SK-N-SH treated with all-trans-retinoic acid at 6 μM for 48 hours (cell line): ENCODE measurements around the gene PLD1.
"Not testable (repeated sequence)": the region's sequence is repeated elsewhere in the genome, so short reads cannot be mapped to it uniquely, and the experiment has no call there.

ENCODE experiments used
- ATAC-seq: fragments of 200-7000 bp; cut with Tn5 transposase; 3 replicates; pipeline ENCODE4 v1.9.1; 2020; ENCODE audit warnings: mild to moderate bottlenecking, moderate library complexity
- CSDC2 ChIP-seq: fragments of 250-450 bp; sonication (Bioruptor Pico); IDR thresholded peaks from 2 replicates; pipeline ENCODE4 v1.5.0; 2020; ENCODE audit warnings: mild to moderate bottlenecking, moderate library complexity
- ESRRG ChIP-seq: fragments of 250-450 bp; sonication (Bioruptor Pico); IDR thresholded peaks from 2 replicates; pipeline ENCODE4 v1.6.1; 2021; ENCODE audit warnings: mild to moderate bottlenecking
- ISL1 ChIP-seq: fragments of 250-450 bp; sonication (Bioruptor Pico); IDR thresholded peaks from 2 replicates; pipeline ENCODE4 v2.1.2; 2022; ENCODE audit warnings: mild to moderate bottlenecking, moderate library complexity
- OSR1 ChIP-seq: fragments of 250-450 bp; sonication (Bioruptor Pico); IDR thresholded peaks from 2 replicates; pipeline ENCODE4 v1.8.0; 2022; ENCODE audit warnings: moderate library complexity, mild to moderate bottlenecking, inconsistent platforms
- PPARA ChIP-seq: fragments of 250-450 bp; sonication (Bioruptor Pico); IDR thresholded peaks from 2 replicates; pipeline ENCODE4 v1.5.0; 2020; ENCODE audit warnings: mild to moderate bottlenecking, borderline replicate concordance
- SNAI2 ChIP-seq: fragments of 250-450 bp; sonication (Bioruptor Pico); IDR thresholded peaks from 2 replicates; pipeline ENCODE4 v1.5.0; 2020; ENCODE audit warnings: mild to moderate bottlenecking, moderate library complexity
- TCF4 ChIP-seq: fragments of 250-450 bp; sonication (Bioruptor Pico); IDR thresholded peaks from 2 replicates; pipeline ENCODE4 v1.8.0; 2021; ENCODE audit warnings: mild to moderate bottlenecking, moderate library complexity, borderline replicate concordance
- TOX ChIP-seq: fragments of 250-450 bp; sonication (Bioruptor Pico); IDR thresholded peaks from 2 replicates; pipeline ENCODE4 v1.8.0; 2021; ENCODE audit warnings: mild to moderate bottlenecking, moderate library complexity, borderline replicate concordance
- ZFP30 ChIP-seq: fragments of 450-650 bp; formaldehyde crosslinking; IDR thresholded peaks from 2 replicates; pipeline ENCODE4 v1.5.0; 2022; ENCODE audit warnings: mild to moderate bottlenecking, moderate library complexity
- ZNF70 ChIP-seq: fragments of 450-650 bp; formaldehyde crosslinking; IDR thresholded peaks from 2 replicates; pipeline ENCODE4 v1.5.0; 2020; ENCODE audit warnings: mild to moderate bottlenecking, moderate library complexity
- ZNF8 ChIP-seq: fragments of 450-650 bp; formaldehyde crosslinking; IDR thresholded peaks from 2 replicates; pipeline ENCODE4 v1.5.0; 2020; ENCODE audit warnings: mild to moderate bottlenecking, moderate library complexity
- TF ChIP-seq, protein P1 (sequence below): fragments of 250-450 bp; sonication (Bioruptor Pico); IDR thresholded peaks from 2 replicates; pipeline ENCODE4 v1.5.1; 2021; ENCODE audit warnings: mild to moderate bottlenecking, moderate library complexity
- TF ChIP-seq, protein P2 (sequence below): fragments of 250-450 bp; sonication (Bioruptor Pico); IDR thresholded peaks from 2 replicates; pipeline ENCODE4 v1.8.0; 2020; ENCODE audit warnings: mild to moderate bottlenecking, moderate library complexity, borderline replicate concordance
- TF ChIP-seq, protein P3 (sequence below): fragments of 250-450 bp; sonication (Bioruptor Pico); IDR thresholded peaks from 2 replicates; pipeline ENCODE4 v1.5.1; 2020; ENCODE audit warnings: low read depth, mild to moderate bottlenecking, moderate library complexity

Gene PLD1

DNA sequence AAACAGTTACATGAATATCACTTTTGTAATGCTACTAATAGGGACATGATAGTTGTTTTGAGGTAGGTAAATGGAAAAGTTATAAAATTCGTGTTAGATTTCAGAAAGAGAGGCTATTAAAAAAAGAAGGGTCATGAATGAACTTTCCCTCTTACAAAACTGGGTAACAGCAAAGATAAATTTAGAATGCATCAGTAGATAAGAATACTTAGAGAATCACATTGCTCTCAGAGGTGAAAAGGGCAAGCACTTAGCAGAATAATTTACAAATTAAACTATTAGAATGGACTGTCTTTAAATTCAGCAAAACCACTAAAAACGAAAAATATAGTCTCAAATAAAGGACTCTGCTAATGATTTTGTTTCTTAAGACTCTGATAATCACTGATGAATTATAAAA, 167.2 kb downstream of the PLD1 start:
- peak; percentile 89 for TF ChIP-seq ISL1 (CRISPR knock-in tag)
- no peak for TF ChIP-seq SNAI2 (CRISPR knock-in tag)
- TF ChIP-seq, protein P1, sequence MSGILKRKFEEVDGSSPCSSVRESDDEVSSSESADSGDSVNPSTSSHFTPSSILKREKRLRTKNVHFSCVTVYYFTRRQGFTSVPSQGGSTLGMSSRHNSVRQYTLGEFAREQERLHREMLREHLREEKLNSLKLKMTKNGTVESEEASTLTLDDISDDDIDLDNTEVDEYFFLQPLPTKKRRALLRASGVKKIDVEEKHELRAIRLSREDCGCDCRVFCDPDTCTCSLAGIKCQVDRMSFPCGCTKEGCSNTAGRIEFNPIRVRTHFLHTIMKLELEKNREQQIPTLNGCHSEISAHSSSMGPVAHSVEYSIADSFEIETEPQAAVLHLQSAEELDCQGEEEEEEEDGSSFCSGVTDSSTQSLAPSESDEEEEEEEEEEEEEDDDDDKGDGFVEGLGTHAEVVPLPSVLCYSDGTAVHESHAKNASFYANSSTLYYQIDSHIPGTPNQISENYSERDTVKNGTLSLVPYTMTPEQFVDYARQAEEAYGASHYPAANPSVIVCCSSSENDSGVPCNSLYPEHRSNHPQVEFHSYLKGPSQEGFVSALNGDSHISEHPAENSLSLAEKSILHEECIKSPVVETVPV (CRISPR knock-in tag), result no peak
- peak; percentile 57; the same call in 1 of the 2 replicates for TF ChIP-seq ZFP30 (CRISPR knock-in tag)
- ATAC-seq, result no peak

DNA sequence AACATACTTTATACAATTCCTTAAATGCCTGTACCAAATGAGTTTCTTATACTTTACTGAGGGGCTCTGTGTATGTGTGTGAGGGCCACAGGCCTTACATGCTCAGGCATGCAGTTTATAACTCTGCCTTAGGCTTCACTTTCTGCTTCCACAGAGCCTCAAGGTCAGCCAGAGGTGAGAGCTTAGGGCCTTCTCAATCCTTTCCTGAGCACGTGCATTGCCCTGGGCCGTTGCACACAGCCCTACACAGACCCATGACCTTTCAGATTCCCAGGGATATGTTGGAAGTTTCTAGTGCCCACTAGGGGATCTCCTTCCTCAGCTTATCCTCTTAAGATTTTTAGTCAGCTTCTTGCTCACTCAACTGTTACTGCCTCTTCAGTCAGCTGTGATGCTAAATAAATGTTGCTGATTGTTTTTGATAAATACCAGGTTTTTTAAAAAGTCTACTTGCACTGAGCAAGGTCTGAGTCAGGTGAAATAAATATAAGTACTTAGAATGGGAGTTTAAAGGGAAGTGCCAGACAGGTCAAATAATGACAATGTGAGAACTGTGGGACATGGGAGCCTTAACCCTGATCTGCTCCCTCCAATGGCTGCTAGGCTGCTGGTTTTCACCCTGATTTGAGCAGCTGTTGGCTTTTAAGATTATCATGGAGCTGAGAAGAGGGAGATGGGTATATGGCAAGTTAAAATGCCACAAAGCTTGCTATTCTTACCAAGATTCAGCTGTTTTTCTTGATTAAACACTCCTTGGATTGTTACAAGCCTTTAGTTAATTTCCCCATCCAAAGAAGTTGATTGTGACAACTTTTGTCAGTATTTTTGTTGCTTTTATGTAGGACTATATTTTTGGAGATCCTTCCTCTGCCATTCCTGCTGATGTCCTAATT, 169.5 kb downstream of the PLD1 start:
- ATAC-seq, result peak; percentile 83
- TF ChIP-seq CSDC2 (0 out of 2 replicates have a peak, but pooled peaks have one; percentile 56), ZNF70 (CRISPR knock-in tag) (no peak)
- TF ChIP-seq, all 23 proteins: peak for 1

DNA sequence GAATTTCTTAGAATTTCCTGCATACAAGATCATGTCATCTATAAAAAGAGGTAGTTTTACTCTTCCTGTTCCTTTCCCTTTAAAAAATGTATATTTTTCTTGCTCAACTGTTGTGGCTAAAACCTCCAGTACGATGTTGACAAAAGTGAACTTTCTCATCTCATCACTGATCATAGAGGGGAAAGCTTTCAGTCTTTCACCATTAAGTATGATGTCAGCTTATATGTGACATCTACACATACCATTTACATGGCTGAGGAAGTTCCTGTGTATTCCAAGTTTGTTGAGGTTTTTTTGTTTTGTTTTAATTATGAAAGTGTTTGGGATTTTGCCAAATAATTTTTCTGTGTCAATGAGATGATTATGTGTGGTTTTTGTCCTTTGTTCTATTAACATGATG, 173.6 kb downstream of the PLD1 start:
- no peak for TF ChIP-seq OSR1 (CRISPR knock-in tag)
- no peak for ATAC-seq

DNA sequence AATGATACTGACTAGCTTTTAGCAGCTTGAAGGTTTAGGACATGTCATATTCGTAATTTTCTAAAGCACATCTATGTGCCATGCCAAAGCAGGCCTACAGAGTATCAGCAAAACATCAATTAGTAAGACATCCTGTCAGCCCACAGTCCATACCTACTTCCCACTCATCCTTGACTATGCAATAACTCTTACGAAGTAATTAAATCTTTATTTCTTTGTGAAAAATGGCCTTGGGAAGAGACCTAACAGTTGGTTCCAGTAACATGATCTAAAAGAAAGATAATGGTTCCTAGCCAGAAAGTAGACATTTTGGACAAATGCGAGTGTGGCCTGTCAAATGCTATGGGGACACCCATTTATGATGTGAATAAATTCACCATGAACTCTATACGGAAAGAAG, 177.5 kb downstream of the PLD1 start:
- no peak for TF ChIP-seq ZFP30 (CRISPR knock-in tag)
- TF ChIP-seq, protein P2, sequence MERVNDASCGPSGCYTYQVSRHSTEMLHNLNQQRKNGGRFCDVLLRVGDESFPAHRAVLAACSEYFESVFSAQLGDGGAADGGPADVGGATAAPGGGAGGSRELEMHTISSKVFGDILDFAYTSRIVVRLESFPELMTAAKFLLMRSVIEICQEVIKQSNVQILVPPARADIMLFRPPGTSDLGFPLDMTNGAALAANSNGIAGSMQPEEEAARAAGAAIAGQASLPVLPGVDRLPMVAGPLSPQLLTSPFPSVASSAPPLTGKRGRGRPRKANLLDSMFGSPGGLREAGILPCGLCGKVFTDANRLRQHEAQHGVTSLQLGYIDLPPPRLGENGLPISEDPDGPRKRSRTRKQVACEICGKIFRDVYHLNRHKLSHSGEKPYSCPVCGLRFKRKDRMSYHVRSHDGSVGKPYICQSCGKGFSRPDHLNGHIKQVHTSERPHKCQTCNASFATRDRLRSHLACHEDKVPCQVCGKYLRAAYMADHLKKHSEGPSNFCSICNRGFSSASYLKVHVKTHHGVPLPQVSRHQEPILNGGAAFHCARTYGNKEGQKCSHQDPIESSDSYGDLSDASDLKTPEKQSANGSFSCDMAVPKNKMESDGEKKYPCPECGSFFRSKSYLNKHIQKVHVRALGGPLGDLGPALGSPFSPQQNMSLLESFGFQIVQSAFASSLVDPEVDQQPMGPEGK (CRISPR knock-in tag), result no peak
- TF ChIP-seq, protein P3, sequence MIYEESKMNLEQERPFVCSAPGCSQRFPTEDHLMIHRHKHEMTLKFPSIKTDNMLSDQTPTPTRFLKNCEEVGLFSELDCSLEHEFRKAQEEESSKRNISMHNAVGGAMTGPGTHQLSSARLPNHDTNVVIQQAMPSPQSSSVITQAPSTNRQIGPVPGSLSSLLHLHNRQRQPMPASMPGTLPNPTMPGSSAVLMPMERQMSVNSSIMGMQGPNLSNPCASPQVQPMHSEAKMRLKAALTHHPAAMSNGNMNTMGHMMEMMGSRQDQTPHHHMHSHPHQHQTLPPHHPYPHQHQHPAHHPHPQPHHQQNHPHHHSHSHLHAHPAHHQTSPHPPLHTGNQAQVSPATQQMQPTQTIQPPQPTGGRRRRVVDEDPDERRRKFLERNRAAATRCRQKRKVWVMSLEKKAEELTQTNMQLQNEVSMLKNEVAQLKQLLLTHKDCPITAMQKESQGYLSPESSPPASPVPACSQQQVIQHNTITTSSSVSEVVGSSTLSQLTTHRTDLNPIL (CRISPR knock-in tag), result no peak
- no peak for ATAC-seq

DNA sequence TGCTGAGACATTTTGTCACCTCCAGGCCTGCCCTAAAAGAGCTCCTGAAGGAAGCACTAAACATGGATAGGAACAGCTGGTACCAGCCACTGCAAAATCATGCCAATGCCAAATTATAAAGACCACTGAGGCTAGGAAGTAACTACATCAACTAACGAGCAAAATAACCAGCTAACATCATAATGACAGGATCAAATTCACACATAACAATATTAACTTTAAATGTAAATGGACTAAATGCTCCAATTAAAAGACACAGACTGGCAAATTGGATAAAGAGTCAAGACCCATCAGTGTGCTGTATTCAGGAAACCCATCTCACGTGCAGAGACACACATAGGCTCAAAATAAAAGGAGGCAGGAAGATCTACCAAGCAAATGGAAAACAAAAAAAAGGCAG, 183.5 kb downstream of the PLD1 start:
- ATAC-seq, result not testable (repeated sequence)

DNA sequence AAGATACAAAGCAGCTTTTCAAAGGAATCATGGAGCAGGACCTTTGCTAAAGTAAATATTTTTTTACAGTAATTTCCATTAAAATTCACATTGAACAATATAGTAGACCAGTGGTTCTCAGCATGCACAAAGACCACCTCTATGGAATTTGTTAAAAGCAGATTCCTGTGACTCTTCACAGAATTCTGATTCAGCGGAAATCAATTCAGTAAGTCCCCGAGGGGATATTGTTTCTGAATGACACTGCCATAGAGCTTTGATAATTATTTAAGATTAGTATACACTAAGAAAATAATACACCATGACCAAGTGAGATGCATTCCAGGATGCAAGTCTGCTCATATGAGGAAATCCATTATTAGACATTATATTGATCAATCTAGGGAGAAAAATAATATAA, 188.2 kb downstream of the PLD1 start:
- TF ChIP-seq SNAI2 (CRISPR knock-in tag), result no peak
- TF ChIP-seq ZNF70 (CRISPR knock-in tag), result no peak
- no peak for TF ChIP-seq ISL1 (CRISPR knock-in tag)
- TF ChIP-seq PPARA (CRISPR knock-in tag), result no peak
- TF ChIP-seq TCF4, result no peak
- TF ChIP-seq, protein P1 (CRISPR knock-in tag), result no peak
- TF ChIP-seq CSDC2, result no peak
- no peak for TF ChIP-seq ZNF8
- no peak for TF ChIP-seq ESRRG (CRISPR knock-in tag)
- no peak for TF ChIP-seq OSR1 (CRISPR knock-in tag)
- TF ChIP-seq TOX (CRISPR knock-in tag), result no peak
- TF ChIP-seq, all 23 proteins: peak for 0
- no peak for ATAC-seq

DNA sequence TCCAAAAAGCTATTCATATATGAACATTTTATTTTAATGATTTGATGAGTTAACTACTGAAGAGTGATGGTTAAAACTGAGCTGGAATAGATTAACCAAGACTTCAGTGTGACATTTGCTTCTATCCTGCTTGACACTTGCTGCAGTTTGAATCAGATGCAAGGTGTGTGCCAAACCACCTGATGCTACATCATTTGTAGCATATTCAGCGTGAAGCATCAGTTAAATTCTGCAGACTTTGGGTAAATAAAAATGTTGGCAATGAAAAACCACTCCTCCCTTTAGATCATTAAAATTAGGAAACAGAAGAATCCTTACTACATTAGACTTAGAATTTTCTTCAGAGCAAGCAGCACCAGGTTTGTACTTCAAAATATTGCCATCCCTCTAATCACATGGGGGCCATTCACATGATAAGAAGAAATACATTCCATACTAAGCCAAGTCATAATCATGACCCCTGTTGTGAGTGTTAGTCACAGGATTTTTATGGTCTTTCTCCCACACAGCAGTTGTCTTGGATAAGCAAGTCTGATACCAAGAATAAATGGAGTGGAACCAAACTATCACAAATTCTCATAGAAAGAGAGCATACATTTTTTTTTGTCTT, 189.4 kb downstream of the PLD1 start:
- ATAC-seq, result no peak

More for the DNA sequence above, 189.4 kb downstream of the PLD1 start:
- TF ChIP-seq ZNF8 (no peak), SNAI2 (CRISPR knock-in tag) (no peak), CSDC2 (no peak)
- TF ChIP-seq, protein P2 (CRISPR knock-in tag), result no peak
